Kidney tubule cell (primary cell): Measurements from ENCODE around the gene WDR33.

Source experiments
- DNase-seq: peaks from one replicate; pipeline ENCODE4 v3.0.0-alpha.2; 2018; ENCODE audit warnings: low spot score

WDR33 gene

DNA sequence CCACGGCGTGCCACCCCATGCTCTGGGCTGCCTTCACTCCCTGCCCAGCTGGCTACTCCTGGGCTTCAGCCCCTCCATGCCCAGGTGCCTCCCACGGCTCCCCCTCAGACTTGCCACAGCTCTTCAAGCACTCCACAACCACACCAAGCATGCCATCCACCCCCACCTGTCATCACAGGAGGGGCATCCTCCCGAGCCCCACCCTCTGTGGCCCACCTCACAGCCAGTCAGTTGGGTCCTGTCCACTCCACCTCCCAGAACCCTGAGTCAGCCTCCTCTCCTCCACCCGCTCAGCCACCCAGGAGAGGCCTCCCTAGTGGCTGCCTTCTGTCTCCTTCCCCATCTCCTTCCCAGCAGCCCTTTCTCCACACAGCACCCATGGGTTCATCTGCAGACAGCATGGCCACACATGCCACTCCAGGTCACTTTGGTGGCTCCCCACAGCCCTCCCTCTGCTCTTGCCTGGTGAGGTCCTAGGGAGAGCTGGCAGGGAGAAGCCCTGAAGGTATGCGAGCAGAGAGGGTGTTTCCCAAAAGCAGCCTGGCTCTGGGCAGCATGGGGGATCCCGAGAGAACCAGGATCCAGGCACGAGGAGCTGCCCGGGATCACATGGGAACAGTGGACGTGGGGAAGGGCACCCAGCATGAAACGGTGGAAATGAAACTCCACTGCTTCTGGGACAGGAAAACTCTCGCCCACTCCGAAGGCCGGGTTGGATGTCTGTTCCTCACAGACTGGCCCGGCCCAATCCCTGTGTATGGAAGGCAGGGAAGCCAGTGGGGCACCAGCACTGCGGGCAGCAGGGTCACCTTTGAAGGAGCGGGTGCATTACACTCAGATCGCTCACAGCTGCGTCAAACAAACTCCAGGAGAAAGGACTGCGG is 138.4 kb downstream of the WDR33 start:
- no peak for DNase-seq

DNA sequence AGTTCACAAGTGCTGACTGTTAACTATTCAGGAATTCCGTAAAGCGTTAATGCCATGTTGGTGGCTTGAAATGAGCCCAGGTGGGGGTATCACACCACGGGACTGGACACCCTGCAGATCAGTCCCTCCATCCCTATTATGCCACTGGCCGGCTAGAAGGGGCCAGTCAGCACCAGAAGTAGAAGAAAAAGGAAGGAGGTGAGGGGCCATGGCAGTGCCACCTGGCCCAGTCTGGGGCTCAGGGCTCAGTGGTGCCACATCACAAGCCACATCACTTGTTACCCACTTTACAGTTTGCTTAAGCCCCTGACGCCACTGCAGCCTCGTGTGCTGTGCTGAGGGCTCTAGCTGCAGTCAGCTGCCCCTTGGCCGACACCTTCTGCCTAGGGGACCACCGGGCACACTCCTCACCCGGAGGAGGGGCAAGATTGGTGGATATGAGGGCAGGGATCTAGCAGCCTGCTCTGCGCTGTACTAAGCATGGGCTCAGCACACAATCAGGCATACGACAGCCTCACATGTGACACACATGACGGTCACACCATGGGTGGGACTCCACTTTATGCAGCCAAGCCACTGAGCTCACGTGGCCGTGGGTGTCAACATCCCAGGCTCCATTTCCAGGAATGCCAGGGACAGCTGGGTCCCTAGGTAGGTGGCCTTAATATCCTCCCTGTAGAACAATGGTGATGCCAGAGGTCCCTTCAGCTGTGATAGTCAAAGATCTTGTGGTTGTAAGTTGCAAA is 139.2 kb downstream of the WDR33 start:
- DNase-seq: no peak

DNA sequence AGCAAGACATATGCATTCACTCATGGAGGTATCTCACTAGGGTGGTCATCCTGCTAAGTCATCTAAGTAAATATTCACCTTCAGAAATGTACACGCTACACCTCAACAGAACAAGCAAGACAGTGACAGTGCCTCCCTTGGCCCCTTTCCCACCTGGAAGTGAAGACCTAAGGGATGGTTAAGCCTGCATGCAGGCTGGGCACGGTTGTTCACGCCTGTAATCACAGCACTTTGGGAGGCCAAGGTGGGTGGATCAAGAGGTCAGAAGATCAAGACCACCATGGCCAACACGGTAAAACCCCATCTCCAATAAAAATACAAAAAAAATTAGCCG is 140.0 kb downstream of the WDR33 start:
- no peak for DNase-seq

DNA sequence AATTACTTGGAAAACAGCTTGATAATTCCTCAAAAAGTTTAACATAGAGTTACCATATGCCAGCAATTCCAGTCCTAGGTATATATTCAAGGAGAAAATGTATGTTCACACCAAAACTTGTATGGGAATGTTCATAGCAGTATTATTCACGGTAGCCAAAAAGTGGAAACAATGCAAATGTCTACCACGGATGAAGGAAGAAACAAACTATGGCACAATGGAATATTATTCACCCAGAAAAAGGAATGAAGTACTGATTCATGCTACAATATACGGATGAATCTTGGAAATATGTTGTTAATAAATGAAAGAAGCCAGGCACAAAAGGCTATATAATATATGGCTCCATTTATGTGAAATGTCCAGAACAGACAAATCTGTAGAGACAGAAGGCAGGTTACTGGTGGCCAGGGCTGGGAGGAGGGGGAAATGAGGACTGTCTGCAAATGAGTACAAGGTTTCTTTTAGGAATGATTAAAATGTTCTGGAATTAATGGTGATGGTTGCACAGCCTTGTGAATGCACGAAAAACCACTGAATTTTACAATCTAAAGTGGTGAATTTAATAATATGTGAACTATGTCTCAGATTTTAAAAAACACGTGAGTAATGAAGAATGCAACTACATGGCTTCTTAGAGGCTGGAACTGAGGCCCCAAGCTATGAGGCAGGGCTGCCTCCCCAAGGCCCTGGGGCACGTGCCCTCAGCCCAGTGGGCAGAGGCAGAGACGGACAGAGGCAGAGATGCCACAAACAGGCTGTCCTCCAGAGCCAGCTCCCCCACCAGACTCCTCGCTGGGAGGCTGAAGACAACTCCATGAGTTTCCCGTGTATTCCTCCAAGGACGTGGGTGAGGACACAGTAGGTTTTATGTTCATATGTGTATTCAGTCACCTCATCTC is 140.7 kb downstream of the WDR33 start:
- DNase-seq: no peak

DNA sequence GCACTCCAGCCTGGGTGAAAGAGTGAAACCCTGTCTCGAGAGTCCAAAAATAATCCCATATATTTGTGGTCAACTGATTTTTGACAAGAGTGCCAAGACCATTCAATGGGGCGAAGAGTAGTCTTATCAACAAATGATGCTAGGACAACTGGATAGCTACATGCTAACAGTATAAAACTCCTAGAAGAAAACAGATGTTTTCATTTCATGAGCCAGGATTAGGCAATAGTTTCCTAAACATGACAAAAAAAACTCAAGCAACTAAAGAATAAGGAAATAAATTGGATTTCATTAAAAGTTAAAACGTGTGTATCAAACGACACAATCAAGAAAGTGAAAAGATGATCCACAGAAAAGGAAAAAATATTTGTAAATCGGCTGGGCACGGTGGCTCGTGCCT is 141.9 kb downstream of the WDR33 start:
- no peak for DNase-seq

DNA sequence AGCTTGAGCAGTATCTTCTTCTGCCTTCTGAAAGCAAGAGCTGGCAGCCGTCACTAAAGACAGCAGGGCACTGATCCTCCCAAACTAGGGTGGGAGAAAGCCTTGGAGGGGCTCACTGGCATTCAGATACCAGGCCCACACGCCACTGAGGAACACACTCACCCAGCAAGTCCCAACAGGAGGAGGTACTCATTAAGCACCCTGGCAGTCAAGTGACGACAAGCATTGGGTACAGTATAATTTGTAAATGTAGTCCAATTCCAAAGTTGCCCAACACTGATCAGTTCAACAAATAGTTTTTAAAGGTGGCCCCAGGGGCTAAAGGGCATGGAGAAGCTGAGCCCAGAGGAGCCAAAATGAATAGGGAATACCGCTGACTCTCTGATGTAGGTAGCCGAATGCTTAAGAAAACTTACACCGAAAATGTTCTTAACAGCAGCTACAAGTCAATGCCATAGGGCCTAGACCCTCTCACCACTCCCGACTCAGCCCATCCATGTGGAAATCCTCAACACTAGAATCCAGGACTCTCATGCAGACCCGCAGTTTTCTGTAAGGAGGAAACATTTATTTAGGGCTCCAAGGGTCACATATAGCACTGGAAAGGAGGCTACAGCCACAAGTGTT is 145.6 kb downstream of the WDR33 start:
- no peak for DNase-seq

DNA sequence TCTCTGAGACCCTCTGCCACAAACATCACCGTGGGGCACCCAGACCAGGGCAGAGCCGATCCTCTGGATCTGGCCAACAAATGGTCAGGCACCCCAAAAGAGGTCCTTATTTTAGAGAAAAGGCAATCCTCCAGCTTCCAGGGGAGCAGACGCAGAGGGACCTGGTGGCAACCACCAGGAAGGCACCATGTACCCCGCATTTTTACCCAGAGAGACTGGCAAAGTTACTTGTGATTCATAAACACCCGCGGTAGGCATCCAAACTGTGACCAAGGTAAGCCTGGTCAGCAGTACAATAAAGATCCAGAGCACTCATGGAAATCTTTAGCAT is 146.1 kb downstream of the WDR33 start:
- DNase-seq: no peak

DNA sequence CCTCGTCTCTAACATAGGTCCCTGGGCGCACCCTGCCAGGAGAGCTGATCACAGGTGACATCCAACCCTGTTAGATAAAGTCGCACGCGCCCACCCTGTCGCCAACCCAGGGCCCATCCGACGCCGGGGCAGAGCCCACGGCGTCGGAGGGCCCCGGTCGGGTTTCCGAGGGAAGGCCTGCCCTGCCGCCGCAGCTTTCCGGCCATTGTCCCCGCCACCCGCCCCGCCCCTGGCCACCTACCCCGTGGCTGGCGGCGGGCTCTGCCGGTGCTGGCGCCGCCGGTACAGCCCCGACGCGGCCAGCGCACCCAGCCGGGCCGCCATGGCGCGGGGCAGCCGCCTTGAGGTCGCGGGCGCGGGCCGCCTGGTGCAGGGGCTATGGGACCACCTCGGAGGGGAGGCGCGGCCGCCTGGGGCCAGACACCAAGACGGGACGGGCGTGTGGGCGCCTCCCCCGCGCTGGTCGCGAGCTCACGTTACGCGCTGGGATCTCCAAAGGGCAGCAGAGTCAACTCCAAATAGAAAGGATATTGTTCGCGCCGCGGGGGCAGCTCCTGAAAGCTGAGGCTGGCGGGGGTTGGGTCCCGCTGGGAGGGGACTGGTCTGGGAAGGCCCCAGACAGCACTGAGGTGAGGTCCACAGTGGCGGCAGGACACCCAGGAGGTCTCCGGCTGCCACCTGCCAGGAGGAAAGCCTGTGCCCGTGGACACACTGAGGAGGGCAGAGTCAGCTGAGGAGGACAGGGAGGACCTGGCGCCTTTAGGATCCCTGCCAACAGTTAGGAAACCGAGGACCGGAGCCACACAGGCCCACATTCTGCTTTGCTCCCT is 146.7 kb downstream of the WDR33 start:
- DNase-seq: no peak

DNA sequence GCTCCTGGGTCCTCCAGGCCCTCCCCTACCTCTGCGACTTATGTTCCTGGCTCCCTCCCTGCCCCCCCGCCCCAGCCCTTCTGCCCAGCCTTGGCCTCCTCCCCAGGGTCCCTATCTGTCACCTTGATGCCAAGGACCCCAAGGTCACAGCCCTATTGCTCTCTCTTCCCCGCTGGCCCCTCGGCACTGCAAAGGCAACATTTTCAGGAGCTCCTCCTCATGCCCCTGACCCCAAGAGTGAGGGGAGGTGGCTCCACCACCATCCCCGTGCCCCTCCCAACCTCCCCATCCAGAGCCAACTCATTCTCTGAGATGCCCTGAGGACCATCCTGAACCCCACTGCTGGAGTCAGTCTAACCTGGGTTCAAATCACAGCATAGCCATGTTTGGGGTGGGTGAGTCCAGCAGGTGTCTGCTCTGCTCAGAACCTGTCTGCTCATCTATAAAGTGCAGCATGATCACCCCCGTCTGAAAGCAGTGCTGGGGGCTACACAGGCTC is 147.4 kb downstream of the WDR33 start:
- DNase-seq: no peak

DNA sequence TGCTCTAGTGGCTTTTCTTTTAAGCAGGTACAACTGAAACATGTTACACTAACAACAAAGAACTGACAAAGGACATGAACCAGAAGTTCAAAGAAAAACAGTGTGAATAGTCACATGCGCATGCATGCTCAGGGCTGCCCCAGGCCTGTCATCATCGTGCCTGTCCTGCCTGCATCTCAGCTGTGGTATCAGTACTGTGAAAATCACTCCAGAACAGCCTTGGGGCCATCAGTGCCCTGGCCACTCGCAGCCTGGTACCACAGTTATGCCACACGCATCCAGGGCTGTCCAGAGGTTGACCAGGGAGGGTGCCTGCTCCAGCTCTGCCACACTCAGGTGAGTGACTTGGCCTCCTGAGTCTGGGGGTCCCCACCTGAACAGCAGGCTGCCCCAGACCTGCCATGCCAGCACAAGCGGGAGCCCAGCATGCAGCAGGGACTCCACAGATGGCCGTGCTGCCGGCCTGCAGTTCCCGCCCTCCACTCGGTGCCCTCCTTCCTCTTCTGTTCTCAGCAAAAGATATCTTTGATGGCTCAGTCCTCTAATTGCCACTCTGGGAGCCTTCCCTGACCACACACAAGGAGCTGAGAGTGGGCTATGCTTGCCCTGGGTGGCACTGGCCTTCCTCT is 147.9 kb downstream of the WDR33 start:
- DNase-seq: no peak

DNA sequence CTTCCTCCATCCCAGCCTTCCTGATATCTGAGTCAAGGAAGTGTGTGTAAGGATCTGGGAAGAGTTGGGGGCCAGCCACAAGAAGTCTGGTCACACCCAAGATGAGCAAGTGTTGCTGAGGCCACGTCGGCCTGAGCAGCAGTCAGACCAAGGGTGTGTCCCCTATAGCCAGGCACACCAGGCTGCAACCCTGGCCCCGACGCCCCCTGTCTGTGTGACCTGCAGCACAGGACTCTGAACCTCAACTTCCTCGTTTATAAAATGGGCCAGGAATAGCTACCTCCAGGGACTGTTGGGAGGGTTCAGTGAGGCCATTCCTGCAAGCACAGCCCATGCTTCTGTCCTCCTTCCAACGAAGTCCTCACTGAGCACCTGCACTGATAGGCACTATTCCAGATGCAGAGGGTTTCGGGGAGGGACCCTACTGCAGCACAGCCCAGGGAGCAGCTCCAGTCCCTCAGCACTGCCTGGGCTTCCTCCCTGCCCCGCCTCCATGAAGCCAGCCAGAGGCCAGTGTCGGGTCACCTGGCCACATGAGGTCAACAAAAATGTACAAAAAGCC is 148.9 kb downstream of the WDR33 start:
- no peak for DNase-seq

DNA sequence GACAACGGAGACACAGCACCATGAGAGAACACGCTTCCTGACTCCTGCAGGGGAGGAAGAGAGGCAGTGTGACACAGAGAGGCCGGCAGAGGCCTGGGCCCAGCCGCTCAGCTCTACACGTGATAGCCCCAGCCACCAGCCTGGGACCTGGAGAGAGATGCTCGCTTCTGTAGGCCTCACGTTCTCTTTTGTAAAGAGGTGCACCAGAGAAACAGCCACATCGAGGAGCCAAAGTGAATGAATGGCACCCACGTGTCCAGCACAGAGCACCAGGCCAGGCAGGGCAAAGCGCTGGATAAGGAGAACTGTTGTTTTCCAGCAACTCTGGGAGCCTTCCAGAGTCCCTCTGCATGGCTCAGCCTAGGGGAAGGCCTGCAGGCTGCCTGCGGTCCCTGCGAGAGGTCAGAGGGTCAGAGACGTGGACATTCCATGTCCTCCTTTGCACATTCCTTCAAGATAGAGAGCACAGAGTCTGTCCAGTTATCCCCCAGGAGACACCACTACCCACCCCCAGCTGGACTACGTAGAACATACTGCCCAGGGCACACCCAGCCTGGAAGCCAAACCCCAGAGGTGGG is 149.8 kb downstream of the WDR33 start:
- DNase-seq: no peak

DNA sequence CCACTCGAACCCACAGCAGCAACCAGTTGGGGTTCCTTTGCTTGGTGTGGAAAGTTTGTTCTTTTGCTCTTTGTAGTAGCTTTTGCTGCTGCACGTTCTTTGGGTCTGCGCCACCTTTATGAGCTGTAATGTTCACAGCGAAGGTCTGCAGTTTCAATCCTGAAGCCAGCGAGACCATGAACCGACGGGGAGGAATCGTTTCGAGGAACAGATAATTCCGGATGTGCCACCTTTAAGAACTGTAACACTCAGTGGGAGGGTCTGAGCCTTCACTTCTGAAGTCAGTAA is 150.7 kb downstream of the WDR33 start:
- DNase-seq: no peak

DNA sequence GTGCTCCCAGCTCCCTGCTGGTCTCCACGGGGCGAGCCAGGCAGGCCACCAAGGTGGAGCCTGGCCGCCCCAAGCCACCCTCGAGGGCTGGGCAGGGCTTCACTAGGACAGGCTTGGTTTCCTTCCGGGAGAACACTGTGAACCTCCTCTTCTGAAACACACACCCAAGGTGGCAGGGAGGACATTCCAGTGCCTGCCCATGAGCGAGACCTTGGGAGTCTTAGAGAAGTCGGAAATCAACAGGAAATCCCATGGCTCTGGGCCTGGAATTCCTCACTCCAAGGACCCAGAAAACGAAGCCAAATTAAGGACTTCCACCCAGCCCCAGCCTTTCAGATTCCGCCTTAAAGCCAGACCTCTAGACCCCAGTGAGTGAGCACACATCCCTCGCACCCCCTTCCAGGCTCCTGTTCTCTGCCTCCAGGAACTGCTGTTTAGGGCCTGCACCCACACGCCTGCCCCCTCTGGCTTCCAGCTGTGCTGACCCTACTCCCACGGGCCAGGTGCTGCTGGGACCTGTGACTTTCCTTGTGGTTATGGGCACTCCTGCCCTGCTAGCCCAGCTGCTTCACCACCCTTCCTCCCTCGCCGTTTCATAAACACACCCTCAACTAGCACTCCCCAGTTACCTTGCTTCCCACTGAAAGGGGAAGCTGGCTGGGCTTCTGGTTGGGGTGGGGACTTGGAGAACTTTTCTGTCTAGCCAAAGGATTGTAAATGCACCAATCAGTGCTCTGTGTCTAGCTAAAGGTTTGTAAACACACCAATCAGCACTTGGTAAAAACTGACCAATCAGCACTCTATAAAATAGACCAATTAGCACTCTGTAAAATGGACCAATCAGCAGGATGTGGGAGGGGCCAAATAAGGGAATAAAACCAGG is 151.3 kb downstream of the WDR33 start:
- DNase-seq: no peak

DNA sequence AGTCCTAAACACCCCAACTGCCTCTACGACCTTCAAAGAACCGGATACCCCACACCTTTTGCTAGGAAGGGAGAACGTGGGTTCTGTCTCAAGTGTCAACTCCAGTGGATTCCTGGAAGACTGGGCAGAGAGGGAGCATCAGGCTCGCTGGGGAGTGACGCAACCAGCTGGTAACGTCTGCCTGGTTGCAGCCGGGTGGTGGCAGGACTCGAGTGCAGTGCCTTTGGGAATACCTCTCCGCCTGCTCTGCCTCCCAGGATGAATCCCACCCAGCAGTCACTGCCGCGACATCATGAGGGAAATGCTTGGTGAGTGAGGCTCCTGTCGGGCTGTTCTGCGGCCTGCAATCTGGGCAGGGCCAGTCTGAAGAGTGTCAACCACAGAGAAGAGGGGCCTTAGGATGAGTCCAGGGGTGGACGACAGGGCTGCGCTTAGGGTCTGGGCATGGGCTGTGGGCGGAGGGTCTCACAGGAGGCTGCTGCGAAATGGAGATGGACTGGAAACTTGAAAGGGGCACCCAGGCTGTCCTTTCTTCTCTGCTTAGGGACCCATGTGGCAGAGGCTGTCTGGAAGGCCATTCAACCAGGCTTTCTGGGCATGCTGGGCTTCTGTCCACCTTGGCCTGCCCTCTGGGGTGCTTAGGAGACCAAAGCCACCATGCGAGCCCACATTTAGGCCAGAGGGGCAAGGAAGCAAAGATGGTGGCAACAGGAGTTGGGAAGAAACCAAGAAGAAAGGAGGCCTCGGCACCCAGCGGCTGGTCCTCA is 152.1 kb downstream of the WDR33 start:
- DNase-seq: no peak

DNA sequence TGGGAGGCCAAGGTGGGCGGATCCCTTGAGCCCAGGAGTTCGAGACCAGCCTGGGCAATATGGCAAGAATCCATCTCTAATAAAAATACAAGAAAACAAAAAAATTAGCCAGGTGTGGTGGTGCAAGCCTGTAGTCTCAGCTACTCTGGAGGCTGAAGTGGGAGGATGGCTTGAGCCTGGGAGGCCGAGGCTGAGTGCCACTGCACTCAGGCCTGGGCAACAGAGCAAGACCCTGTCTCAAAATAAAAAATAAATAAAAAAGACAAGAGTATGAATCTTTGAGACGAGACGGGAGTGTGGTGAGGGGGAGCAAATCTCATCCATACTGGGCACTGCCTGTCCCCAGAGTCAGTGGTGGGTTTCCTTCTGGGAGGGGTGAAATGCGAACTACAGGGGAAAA is 152.8 kb downstream of the WDR33 start:
- DNase-seq: no peak

DNA sequence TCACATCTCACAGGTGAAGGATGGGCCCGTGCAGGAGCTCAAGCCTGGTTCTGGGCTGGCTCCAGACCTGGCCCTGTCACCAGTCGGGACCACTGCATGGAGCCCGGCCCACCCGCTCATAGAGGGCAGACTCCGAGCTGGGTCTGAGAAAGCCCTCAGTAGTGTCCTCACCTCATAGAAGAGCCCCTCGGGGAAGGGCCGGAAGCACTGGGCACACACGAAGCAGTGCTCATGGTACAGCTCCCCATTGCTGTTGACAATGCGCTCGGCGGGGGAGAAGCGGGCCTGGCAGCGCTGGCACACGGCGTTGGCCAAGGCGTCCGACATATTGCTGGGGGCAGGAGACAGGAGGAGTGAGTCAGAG is 153.8 kb downstream of the WDR33 start:
- no peak for DNase-seq

DNA sequence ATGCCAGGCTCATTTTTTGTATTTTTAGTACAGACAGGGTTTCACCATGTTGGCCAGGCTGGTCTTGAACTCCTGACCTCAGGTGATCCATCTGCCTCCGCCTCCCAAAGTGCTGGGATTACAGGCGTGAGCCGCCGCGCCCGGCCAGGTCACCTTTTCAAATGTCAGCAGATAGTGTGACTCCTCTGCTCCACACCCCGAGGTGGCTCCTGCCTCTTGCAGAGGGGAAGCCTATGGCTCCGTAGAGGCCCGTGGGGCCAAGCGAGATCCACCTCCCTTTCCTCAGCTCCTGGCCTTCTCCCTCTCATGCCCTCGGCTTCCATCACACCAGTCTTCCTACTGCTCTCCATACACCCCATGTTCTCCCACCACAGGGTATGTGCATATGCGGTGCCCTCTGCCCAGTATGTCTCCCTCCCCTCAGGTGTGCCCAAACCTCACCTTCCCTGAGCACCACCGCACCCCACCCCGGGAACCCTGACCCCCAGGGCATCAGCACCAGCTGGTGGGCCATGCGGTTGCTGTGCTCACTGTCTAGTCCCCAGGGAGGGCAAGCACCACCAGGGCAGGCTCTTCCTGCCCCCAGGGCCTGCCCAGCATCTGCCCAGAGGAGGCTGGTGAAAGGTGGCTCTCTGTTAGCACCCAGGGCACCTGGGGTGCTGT is 154.3 kb downstream of the WDR33 start:
- DNase-seq: no peak
